ENCODE measurements around the gene RPS19. TPM values are rescaled to one million over a fixed set of nuclear protein-coding genes. Genes with fewer than 3 reads are reported as not detected.

RPS19 gene
- total RNA-seq, 1 donor from 2014 or later, result 1,736 TPM

- H3K36me3 ChIP-seq, result peaks cover 80% of the 10 kb centered on the region
- ATAC-seq, result peak in 1 of 2 donors; percentile 15
- intact Hi-C loops (cut with DNase I), result no loop called here
- H3K27me3 ChIP-seq (ENCODE audit: low read depth), result no peaks in the 10 kb centered on the region
- H3K27ac ChIP-seq, result no peak overlapping the region
- H3K4me3 ChIP-seq, result no peak overlapping the region
- TF ChIP-seq CTCF (IDR thresholded peaks at IDR 0.05), result no peak
- H3K4me1 ChIP-seq, result no peaks in the 10 kb centered on the region
- DNase-seq, result no peak
- no peaks in the 10 kb centered on the region for H3K9me3 ChIP-seq
Measured at GRCh38 chr19:41897820-41898219, 37.8 kb downstream of the RPS19 start.

GRCh38 chr19:41898235-41898634, 38.2 kb downstream of the RPS19 start:
- TF ChIP-seq CTCF (IDR thresholded peaks at IDR 0.05), result no peak
- Histone ChIP-seq H3K9me3 (no peaks in the 10 kb centered on the region), H3K36me3 (peaks cover 81% of the 10 kb centered on the region), H3K4me3 (no peak overlapping the region), H3K4me1 (no peaks in the 10 kb centered on the region), H3K27me3 (ENCODE audit: low read depth) (no peaks in the 10 kb centered on the region), H3K27ac (no peak overlapping the region)
- intact Hi-C loops (cut with DNase I), result no loop called here
- ATAC-seq (no peak), DNase-seq (no peak)

- Histone ChIP-seq H3K4me1 (peaks cover 5% of the 10 kb centered on the region), H3K27me3 (ENCODE audit: low read depth) (no peaks in the 10 kb centered on the region), H3K9me3 (no peaks in the 10 kb centered on the region), H3K4me3 (no peak overlapping the region), H3K27ac (no peak overlapping the region), H3K36me3 (peaks cover 91% of the 10 kb centered on the region)
- DNase-seq (no peak), ATAC-seq (no peak)
- intact Hi-C loops (cut with DNase I), result no loop called here
- TF ChIP-seq CTCF (IDR thresholded peaks at IDR 0.05), result no peak
Measured at GRCh38 chr19:41901707-41902360, 41.8 kb downstream of the RPS19 start.

- Histone ChIP-seq H3K36me3 (peaks cover 98% of the 10 kb centered on the region), H3K9me3 (no peaks in the 10 kb centered on the region), H3K27ac (no peak overlapping the region), H3K4me3 (no peak overlapping the region), H3K27me3 (ENCODE audit: low read depth) (no peaks in the 10 kb centered on the region), H3K4me1 (peaks cover 5% of the 10 kb centered on the region)
- no peak for ATAC-seq
- DNase-seq, result no peak
- no peak for TF ChIP-seq CTCF (IDR thresholded peaks at IDR 0.05)
- intact Hi-C loops (cut with DNase I), result no loop called here
Measured at GRCh38 chr19:41902594-41902993, 42.5 kb downstream of the RPS19 start.

GRCh38 chr19:41903193-41903953, 43.3 kb downstream of the RPS19 start:
- DNase-seq (no peak), ATAC-seq (peak; percentile 2 to 29)
- Histone ChIP-seq H3K4me3 (no peak overlapping the region), H3K27me3 (ENCODE audit: low read depth) (no peaks in the 10 kb centered on the region), H3K4me1 (peaks cover 5% of the 10 kb centered on the region), H3K36me3 (peaks cover 90% of the 10 kb centered on the region), H3K9me3 (no peaks in the 10 kb centered on the region), H3K27ac (peak overlapping the region; percentile 58)
- intact Hi-C loops (cut with DNase I), result no loop called here
- no peak for TF ChIP-seq CTCF (IDR thresholded peaks at IDR 0.05)
